ACC112 (cell line): Measurements from ENCODE around the gene TIPRL.

Experiments
- H2AFZ ChIP-seq: fragments of 200-600 bp; sonication (generic); one replicate; pipeline ENCODE4 v1.6.0; 2017; ENCODE audit warnings: antibody characterized with exemption, low read length; ENCODE audit not compliant: unreplicated experiment
- H3K27ac ChIP-seq: fragments of 200-600 bp; sonication (generic); 2 replicates; pipeline ENCODE4 v1.5.1; 2014; ENCODE audit warnings: low read depth, mild to moderate bottlenecking, antibody characterized with exemption, low read length, moderate library complexity
- H3K27me3 ChIP-seq: fragments of 200-600 bp; sonication (generic); 2 replicates; pipeline ENCODE4 v1.6.1; 2014; ENCODE audit warnings: mild to moderate bottlenecking, antibody characterized with exemption, low read length, moderate library complexity, mixed read lengths; ENCODE audit not compliant: insufficient read depth
- H3K36me3 ChIP-seq: fragments of 200-600 bp; sonication (generic); 2 replicates; pipeline ENCODE4 v1.6.1; 2016; ENCODE audit warnings: mild to moderate bottlenecking, antibody characterized with exemption, low read length, moderate library complexity, mixed read lengths; ENCODE audit not compliant: insufficient read depth
- H3K4me1 ChIP-seq: fragments of 200-600 bp; sonication (generic); one replicate; pipeline ENCODE4 v1.6.1; 2016; ENCODE audit warnings: low read length, mixed read lengths; ENCODE audit not compliant: insufficient read depth, unreplicated experiment, control insufficient read depth
- H3K4me3 ChIP-seq: fragments of 200-600 bp; sonication (generic); 2 replicates; pipeline ENCODE4 v1.5.1; 2014; ENCODE audit warnings: mild to moderate bottlenecking, low read depth, low read length
- H3K79me2 ChIP-seq: fragments of 200-600 bp; sonication (generic); one replicate; pipeline ENCODE4 v1.6.0; 2016; ENCODE audit warnings: low read length; ENCODE audit not compliant: control insufficient read depth, unreplicated experiment, insufficient read depth

TIPRL gene

GRCh38 chr1:168227620-168228019, 48.9 kb downstream of the TIPRL start:
- Histone ChIP-seq H3K4me3 (peak overlapping the region; percentile 90), H3K27me3 (no peaks in the 10 kb centered on the region), H3K27ac (peak overlapping the region; percentile 61), H3K79me2 (peaks cover 50% of the 10 kb centered on the region), H2AFZ (peak overlapping the region; percentile 44), H3K4me1 (peaks cover 24% of the 10 kb centered on the region), H3K36me3 (peaks cover 3% of the 10 kb centered on the region; the same call in 1 of the 2 replicates)

- Histone ChIP-seq H3K27ac (no peak overlapping the region), H3K36me3 (peaks cover 3% of the 10 kb centered on the region; the same call in 1 of the 2 replicates), H3K79me2 (peaks cover 54% of the 10 kb centered on the region), H3K4me1 (peaks cover 18% of the 10 kb centered on the region), H3K4me3 (no peak overlapping the region), H2AFZ (no peak overlapping the region), H3K27me3 (no peaks in the 10 kb centered on the region)
Observed at GRCh38 chr1:168229893-168230292, 51.1 kb downstream of the TIPRL start.

DNA sequence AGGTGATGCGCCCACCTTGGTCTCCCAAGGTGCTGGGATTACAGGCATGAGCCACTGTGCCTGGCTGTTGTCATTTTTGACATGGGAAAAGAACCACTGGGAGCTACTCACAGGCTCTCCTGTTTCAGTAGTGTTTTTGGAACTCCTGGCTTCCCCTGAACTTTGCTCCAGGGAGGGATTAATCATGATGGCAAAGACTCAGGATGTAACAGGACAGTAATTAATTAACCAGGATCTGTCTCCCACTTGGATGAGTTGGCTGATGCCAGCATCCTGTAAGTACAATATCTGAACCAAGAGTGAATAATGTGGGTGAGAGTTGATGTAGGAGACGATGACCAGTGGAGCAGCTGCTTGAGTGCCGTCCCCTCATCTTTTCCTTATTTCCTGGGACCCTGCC, 51.9 kb downstream of the TIPRL start:
- H3K4me3 ChIP-seq = no peak overlapping the region
- H3K4me1 ChIP-seq = peaks cover 22% of the 10 kb centered on the region
- H3K27ac ChIP-seq = no peak overlapping the region
- peaks cover 3% of the 10 kb centered on the region; the same call in 1 of the 2 replicates for H3K36me3 ChIP-seq
- no peak overlapping the region for H2AFZ ChIP-seq
- peaks cover 54% of the 10 kb centered on the region for H3K79me2 ChIP-seq
- no peaks in the 10 kb centered on the region for H3K27me3 ChIP-seq

GRCh38 chr1:168234846-168235547, 56.2 kb downstream of the TIPRL start:
- Histone ChIP-seq H3K27me3 (no peaks in the 10 kb centered on the region), H3K4me3 (no peak overlapping the region), H3K79me2 (peaks cover 15% of the 10 kb centered on the region), H3K4me1 (peaks cover 4% of the 10 kb centered on the region), H2AFZ (no peak overlapping the region), H3K27ac (no peak overlapping the region), H3K36me3 (no peaks in the 10 kb centered on the region; the same call in 1 of the 2 replicates)

GRCh38 chr1:168235548-168235885, 56.8 kb downstream of the TIPRL start:
- Histone ChIP-seq H2AFZ (no peak overlapping the region), H3K4me1 (peaks cover 4% of the 10 kb centered on the region), H3K27ac (no peak overlapping the region), H3K36me3 (no peaks in the 10 kb centered on the region; the same call in 1 of the 2 replicates), H3K27me3 (no peaks in the 10 kb centered on the region), H3K4me3 (no peak overlapping the region), H3K79me2 (peaks cover 12% of the 10 kb centered on the region)

GRCh38 chr1:168235937-168236336, 57.2 kb downstream of the TIPRL start:
- H3K36me3 ChIP-seq = no peaks in the 10 kb centered on the region; the same call in 1 of the 2 replicates

GRCh38 chr1:168236836-168237611, 58.3 kb downstream of the TIPRL start:
- H3K4me1 ChIP-seq = peaks cover 4% of the 10 kb centered on the region
- no peak overlapping the region for H3K4me3 ChIP-seq
- H2AFZ ChIP-seq = no peak overlapping the region
- H3K36me3 ChIP-seq = no peaks in the 10 kb centered on the region; the same call in 1 of the 2 replicates
- H3K27me3 ChIP-seq = no peaks in the 10 kb centered on the region
- H3K27ac ChIP-seq = no peak overlapping the region
- H3K79me2 ChIP-seq = peaks cover 4% of the 10 kb centered on the region

More at GRCh38 chr1:168235937-168236336, 57.2 kb downstream of the TIPRL start:
- Histone ChIP-seq H3K27me3 (no peaks in the 10 kb centered on the region), H2AFZ (no peak overlapping the region), H3K27ac (no peak overlapping the region), H3K79me2 (peaks cover 7% of the 10 kb centered on the region), H3K4me3 (no peak overlapping the region), H3K4me1 (peaks cover 4% of the 10 kb centered on the region)

- H3K27me3 ChIP-seq = no peaks in the 10 kb centered on the region
- no peak overlapping the region for H2AFZ ChIP-seq
- H3K79me2 ChIP-seq = no peaks in the 10 kb centered on the region
- H3K4me3 ChIP-seq = no peak overlapping the region
- no peak overlapping the region for H3K27ac ChIP-seq
- H3K4me1 ChIP-seq = no peaks in the 10 kb centered on the region
- peaks cover 18% of the 10 kb centered on the region for H3K36me3 ChIP-seq
Observed at GRCh38 chr1:168243198-168243597, 64.4 kb downstream of the TIPRL start.

DNA sequence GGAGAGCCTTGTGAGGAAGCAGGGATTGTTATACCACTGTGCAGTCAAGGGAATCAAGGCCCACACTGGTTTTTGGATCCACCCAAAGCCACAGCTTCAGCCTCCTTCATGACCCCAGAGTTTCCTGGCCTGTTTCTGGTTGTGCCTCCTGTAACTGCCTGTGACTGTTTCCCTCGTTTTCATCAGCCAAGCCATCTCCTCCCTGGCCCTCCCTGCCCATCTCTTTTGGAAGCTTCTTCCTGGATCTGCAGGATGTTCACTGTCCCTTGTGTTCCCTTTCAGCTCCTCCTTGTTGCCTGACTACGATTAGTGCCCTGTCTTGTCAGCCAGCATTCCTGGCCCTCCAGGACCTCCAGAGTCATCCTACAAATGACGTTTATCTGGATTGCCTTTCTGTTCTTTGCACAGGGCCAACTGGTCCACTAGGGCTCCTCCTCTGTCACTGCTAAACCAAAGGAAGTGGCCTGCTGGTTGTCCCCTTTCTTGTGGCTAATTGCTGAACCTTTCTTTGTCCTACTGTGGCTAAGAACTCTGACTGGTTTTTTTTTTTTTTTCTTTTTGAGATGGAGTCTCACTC, 65.0 kb downstream of the TIPRL start:
- Histone ChIP-seq H3K4me3 (no peak overlapping the region), H3K4me1 (no peaks in the 10 kb centered on the region), H3K27ac (no peak overlapping the region), H3K79me2 (no peaks in the 10 kb centered on the region), H2AFZ (no peak overlapping the region), H3K36me3 (peaks cover 18% of the 10 kb centered on the region), H3K27me3 (no peaks in the 10 kb centered on the region)

DNA sequence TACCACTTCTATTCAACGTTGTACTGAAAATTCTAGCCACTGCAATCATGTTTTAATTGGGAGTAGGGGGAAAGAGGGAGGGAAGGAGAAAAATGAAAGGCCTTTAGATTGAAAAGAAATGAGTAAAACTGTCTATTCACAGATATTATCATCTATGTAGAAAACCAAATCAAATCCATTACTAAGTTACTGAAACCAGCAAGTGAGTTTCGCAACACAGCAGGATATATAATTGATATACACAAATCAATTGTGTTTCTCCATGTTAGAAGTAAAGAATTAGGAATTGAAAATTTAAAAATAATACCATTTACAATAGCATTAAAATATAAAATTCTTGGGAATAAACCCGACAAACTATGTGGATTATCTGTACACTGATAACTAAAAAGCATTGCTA, 66.3 kb downstream of the TIPRL start:
- Histone ChIP-seq H3K79me2 (peaks cover 6% of the 10 kb centered on the region), H2AFZ (no peak overlapping the region), H3K27ac (no peak overlapping the region), H3K36me3 (peaks cover 21% of the 10 kb centered on the region), H3K4me3 (no peak overlapping the region), H3K27me3 (no peaks in the 10 kb centered on the region), H3K4me1 (no peaks in the 10 kb centered on the region)
